Esophagus squamous epithelium (tissue), 5 donors: ENCODE data around the gene VIM. TPM values are rescaled to one million over a fixed set of nuclear protein-coding genes. Genes with fewer than 3 reads are reported as not detected.
A peak's percentile ranks its signal among the peaks of the same experiment; 100 is the strongest.

Experiments
- DNase-seq: peaks from one replicate; lab custom pipeline; 2025; lab: John Stamatoyannopoulos, UW
- H3K27ac ChIP-seq, 4 donors: fragments of 200-600 bp; sonication (generic); one replicate each; pipeline ENCODE4 v1.5.1; 2016 to 2019; ENCODE audit warnings: mild to moderate bottlenecking in 1 of 4
- H3K27me3 ChIP-seq, 4 donors: fragments of 200-600 bp; sonication (generic); 1 replicate in 3 of 4; 2 replicates in 1 of 4; pipeline versions ENCODE4 v1.5.1 to v1.6.0; 2017 to 2021; ENCODE audit warnings: antibody characterized with exemption in 1 of 4
- H3K36me3 ChIP-seq, 3 donors: fragments of 200-600 bp; sonication (generic); one replicate each; pipeline ENCODE4 v1.5.1; 2016 to 2019
- H3K4me1 ChIP-seq, 3 donors: fragments of 200-600 bp; sonication (generic); one replicate each; pipeline ENCODE4 v1.5.1; 2017 to 2019
- H3K4me3 ChIP-seq, 4 donors: fragments of 200-600 bp; sonication (generic); 1 replicate in 3 of 4; 2 replicates in 1 of 4; pipeline ENCODE4 v1.5.1; 2016 to 2019; ENCODE audit warnings: mild to moderate bottlenecking in 2 of 4, moderate library complexity in 1 of 4
- H3K9me3 ChIP-seq, 3 donors: fragments of 200-600 bp; sonication (generic); one replicate each; pipeline ENCODE4 v1.5.1; 2016 to 2019
- CTCF ChIP-seq, 6 experiments: fragments of 450-650 bp in 4 of 6; fragments of 200-600 bp in 2 of 6; sonication (generic) in 2 of 6; IDR thresholded peaks; one replicate each; pipeline ENCODE4 v1.5.1; 2016 to 2019; ENCODE audit warnings: antibody characterized with exemption in 6 of 6, mild to moderate bottlenecking in 4 of 6, moderate library complexity in 4 of 6
- POLR2A ChIP-seq, 4 donors: fragments of 450-650 bp; IDR thresholded peaks; one replicate each; pipeline ENCODE4 v1.6.1; 2017; ENCODE audit warnings: antibody characterized with exemption in 4 of 4, mild to moderate bottlenecking in 4 of 4, moderate library complexity in 3 of 4
- WGBS, 2 donors: methylation state at CpG; one replicate each; pipeline ENCODE4 v1.1.5; 2018; 5-methylcytosine and 5-hydroxymethylcytosine counted together
- intact Hi-C: fragments of 100-400 bp; cut with DNase I; formaldehyde crosslinking; loops from one replicate; pipeline ENCODE4 v1.15.0; 2022
- total RNA-seq, 4 donors: library from RNA; depleted of rRNA; stranded (reverse); fragments of >200 nt; gene quantifications; one replicate each; pipeline ENCODE4 v1.1.0, GENCODE V29; 2016
- donor health status: DM: yes; HTN: yes; CAD: no.

The VIM gene
- total RNA-seq, 4 donors from 2014 or later = 55.2 to 1,252 (median 375) TPM

GRCh38 chr10:17213646-17214349, 14.2 kb upstream of the VIM start:
- DNase-seq = no peak
- H3K4me1 ChIP-seq = peaks cover 0 to 25% (median 10%) of the 10 kb centered on the region in 3 donors
- H3K27me3 ChIP-seq = no peaks in the 10 kb centered on the region
- no peaks in the 10 kb centered on the region for H3K36me3 ChIP-seq
- no peak overlapping the region for H3K4me3 ChIP-seq
- no peak overlapping the region for H3K27ac ChIP-seq
- 58 to 87% methylated on average over 2 of the region's 2 CpGs for WGBS, 2 donors
- TF ChIP-seq POLR2A (IDR thresholded peaks at IDR 0.05) (no peak), CTCF (IDR thresholded peaks at IDR 0.05) (no peak)
- intact Hi-C loops = no loop called here
- no peaks in the 10 kb centered on the region for H3K9me3 ChIP-seq

GRCh38 chr10:17214526-17214925, 13.5 kb upstream of the VIM start:
- no peaks in the 10 kb centered on the region for H3K36me3 ChIP-seq
- intact Hi-C loops = no loop called here
- H3K27me3 ChIP-seq = no peaks in the 10 kb centered on the region
- H3K27ac ChIP-seq = peak overlapping the region in 2 of 4 donors; percentile 64 to 80
- H3K9me3 ChIP-seq = no peaks in the 10 kb centered on the region
- no peak for TF ChIP-seq CTCF (IDR thresholded peaks at IDR 0.05)
- no peak for TF ChIP-seq POLR2A (IDR thresholded peaks at IDR 0.05)
- H3K4me1 ChIP-seq = peaks cover 0 to 25% (median 10%) of the 10 kb centered on the region in 3 donors
- H3K4me3 ChIP-seq = no peak overlapping the region
- 73 to 87% methylated on average over 2 of the region's 2 CpGs for WGBS, 2 donors
- no peak for DNase-seq

DNA sequence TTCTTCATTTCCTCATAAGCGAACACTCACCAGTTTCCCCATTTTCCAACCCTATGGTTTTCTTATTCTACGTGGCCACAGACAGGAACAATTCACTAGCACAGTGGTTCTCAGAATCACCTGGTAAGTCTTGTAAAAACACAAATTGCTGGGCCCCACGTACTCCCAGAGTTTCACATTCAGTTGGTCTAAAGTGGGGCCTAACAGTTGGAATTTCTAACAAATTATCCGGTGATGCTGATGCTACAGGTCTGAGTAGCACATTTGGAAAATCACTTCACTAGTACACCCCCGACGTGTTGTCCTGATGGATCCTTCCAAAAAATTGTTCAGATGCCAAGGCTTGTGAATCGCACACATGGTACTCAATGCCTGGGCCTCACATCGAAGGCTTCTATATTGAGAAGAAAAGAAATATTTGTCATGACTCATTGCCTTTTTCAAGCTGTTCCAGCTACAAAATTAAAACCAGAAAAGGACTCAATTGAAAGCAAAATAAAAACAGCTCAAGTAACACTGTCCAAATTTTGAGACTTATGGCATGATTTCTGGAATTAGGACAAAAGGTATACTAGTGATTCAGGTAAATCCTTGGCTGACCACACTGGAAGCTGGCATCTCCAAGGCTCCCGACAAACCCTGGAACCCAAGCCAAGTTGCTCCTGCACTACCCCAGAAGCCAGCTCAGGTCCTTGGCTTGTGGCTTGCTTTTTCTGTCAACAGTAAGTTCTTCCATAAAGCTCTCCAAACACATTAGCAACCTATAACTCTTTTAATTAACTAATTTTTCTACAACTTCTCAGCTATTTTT, 12.9 kb upstream of the VIM start:
- WGBS, 2 donors = 32% methylated on average over 9 of the region's 9 CpGs
- H3K4me3 ChIP-seq = no peak overlapping the region
- H3K36me3 ChIP-seq = no peaks in the 10 kb centered on the region
- H3K4me1 ChIP-seq = peaks cover 0 to 25% (median 10%) of the 10 kb centered on the region in 3 donors
- intact Hi-C loops = no loop called here
- H3K27ac ChIP-seq = peak overlapping the region in 3 of 4 donors; percentile 64 to 90 (median 80)
- no peaks in the 10 kb centered on the region for H3K9me3 ChIP-seq
- TF ChIP-seq POLR2A (IDR thresholded peaks at IDR 0.05) = no peak
- no peak for TF ChIP-seq CTCF (IDR thresholded peaks at IDR 0.05)
- no peak for DNase-seq
- H3K27me3 ChIP-seq = no peaks in the 10 kb centered on the region

GRCh38 chr10:17215782-17216122, 12.3 kb upstream of the VIM start:
- TF ChIP-seq POLR2A (IDR thresholded peaks at IDR 0.05) (no peak), CTCF (IDR thresholded peaks at IDR 0.05) (no peak)
- 67 to 86% methylated on average over 2 of the region's 2 CpGs for WGBS, 2 donors
- DNase-seq = no peak

More at GRCh38 chr10:17215782-17216122, 12.3 kb upstream of the VIM start:
- H3K27me3 ChIP-seq = no peaks in the 10 kb centered on the region
- no peak overlapping the region for H3K4me3 ChIP-seq
- peak overlapping the region in 3 of 4 donors; percentile 64 to 90 (median 80) for H3K27ac ChIP-seq
- no peaks in the 10 kb centered on the region for H3K36me3 ChIP-seq
- peaks cover 0 to 25% (median 10%) of the 10 kb centered on the region in 3 donors for H3K4me1 ChIP-seq
- intact Hi-C loops = no loop called here
- no peaks in the 10 kb centered on the region for H3K9me3 ChIP-seq
